Measurements from ENCODE around the gene C19orf38. TPM values are rescaled to one million over a fixed set of nuclear protein-coding genes. Genes with fewer than 3 reads are reported as not detected.

The C19orf38 gene
- total RNA-seq, 1 donor from 2014 or later = not detected

DNA sequence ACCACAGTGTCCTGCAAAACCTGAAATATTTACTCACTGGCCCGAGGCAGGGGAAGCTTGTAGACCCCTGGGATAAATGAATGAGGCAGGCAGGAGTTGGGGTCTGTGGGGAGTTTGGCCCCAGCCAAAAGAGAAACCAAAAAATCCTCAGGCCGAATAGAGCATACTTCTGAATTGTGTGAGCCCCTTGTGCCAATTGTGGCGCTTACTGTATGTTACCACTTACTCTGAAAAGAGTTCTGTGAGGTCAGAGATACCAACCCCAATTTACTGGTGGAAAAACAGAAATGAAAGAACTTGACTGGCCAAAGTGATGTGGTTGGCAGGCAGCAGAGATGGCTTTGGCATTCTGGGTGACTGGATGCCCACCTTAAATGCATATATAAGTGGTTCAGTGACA, 30.0 kb downstream of the C19orf38 start:
- intact Hi-C loops (cut with DNase I) = no loop called here
- H3K27ac ChIP-seq = no peak overlapping the region
- no peaks in the 10 kb centered on the region for H3K9me3 ChIP-seq

DNA sequence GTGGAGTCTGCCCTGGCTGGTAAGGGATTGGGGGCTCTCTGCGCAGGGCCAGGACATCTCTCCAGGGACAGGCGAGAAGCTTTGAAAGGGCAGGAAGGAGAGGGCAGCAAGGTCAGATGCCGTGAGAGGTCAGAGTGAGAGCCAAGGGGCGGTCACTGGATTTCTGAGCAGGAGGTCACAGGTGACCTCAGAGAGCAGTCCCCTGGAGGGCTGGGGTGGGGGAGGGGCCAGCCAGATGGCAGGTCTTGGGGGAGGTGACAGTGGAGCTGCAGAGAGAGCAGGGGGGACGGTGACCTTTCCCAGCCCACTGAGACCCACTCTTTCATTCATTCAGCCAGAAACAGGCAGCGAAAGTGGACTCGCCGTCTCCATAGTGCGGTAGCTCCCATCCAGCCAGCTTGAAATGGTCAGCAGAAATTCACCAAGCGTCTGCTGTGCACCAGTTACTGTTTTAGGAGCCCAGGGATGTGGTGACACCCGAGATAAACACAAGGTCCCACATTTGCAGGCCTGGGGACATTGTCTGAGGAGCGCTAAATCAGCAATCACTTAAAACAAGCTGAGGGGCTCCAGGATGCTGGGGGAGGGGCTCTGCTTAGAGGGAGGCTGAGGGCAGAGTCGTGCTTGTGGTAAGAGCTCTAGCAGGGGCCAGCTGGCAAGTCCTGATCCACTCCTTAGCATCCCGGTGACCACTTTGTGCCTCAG, 33.3 kb downstream of the C19orf38 start:
- Histone ChIP-seq H3K27me3 (no peaks in the 10 kb centered on the region), H3K4me1 (peaks cover 0 to 19% of the 10 kb centered on the region in 2 donors), H3K27ac (no peak overlapping the region), H3K36me3 (no peaks in the 10 kb centered on the region), H3K4me3 (no peak overlapping the region), H3K9me3 (no peaks in the 10 kb centered on the region)
- no peak for DNase-seq (ENCODE audit: low spot score in 2 of 2)
- TF ChIP-seq, protein P1, sequence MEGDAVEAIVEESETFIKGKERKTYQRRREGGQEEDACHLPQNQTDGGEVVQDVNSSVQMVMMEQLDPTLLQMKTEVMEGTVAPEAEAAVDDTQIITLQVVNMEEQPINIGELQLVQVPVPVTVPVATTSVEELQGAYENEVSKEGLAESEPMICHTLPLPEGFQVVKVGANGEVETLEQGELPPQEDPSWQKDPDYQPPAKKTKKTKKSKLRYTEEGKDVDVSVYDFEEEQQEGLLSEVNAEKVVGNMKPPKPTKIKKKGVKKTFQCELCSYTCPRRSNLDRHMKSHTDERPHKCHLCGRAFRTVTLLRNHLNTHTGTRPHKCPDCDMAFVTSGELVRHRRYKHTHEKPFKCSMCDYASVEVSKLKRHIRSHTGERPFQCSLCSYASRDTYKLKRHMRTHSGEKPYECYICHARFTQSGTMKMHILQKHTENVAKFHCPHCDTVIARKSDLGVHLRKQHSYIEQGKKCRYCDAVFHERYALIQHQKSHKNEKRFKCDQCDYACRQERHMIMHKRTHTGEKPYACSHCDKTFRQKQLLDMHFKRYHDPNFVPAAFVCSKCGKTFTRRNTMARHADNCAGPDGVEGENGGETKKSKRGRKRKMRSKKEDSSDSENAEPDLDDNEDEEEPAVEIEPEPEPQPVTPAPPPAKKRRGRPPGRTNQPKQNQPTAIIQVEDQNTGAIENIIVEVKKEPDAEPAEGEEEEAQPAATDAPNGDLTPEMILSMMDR (IDR thresholded peaks at IDR 0.05) = no peak
- intact Hi-C loops (cut with DNase I) = no loop called here

More for the DNA sequence above, 30.0 kb downstream of the C19orf38 start:
- Histone ChIP-seq H3K4me3 (no peak overlapping the region), H3K27me3 (no peaks in the 10 kb centered on the region), H3K36me3 (no peaks in the 10 kb centered on the region), H3K4me1 (peaks cover 0 to 28% of the 10 kb centered on the region in 2 donors)
- TF ChIP-seq, protein P1 (IDR thresholded peaks at IDR 0.05) = no peak
- DNase-seq (ENCODE audit: low spot score in 2 of 2) = no peak

DNA sequence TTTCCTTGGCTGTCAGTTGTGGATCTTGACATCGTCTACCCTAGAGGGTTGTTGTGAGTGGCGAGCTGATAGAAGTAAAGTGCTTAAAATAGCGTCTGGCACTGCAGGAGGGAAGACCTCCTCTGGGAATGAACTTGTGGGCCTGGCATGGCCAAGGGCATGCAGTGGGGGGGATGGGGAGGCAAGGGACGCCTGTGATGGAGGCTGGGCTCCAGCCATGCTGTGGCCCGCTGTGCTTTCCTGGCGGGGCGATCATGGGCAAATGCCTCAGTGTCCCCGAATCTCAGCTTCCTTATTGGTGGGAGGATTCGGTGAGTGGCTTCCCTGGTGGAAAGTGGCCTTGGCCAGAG, 33.9 kb downstream of the C19orf38 start:
- intact Hi-C loops (cut with DNase I) = no loop called here
- Histone ChIP-seq H3K4me3 (no peak overlapping the region), H3K27me3 (no peaks in the 10 kb centered on the region), H3K27ac (no peak overlapping the region), H3K36me3 (no peaks in the 10 kb centered on the region), H3K4me1 (peaks cover 0 to 14% of the 10 kb centered on the region in 2 donors), H3K9me3 (no peaks in the 10 kb centered on the region)
- no peak for DNase-seq (ENCODE audit: low spot score in 2 of 2)
- TF ChIP-seq, protein P1 (IDR thresholded peaks at IDR 0.05) = no peak

DNA sequence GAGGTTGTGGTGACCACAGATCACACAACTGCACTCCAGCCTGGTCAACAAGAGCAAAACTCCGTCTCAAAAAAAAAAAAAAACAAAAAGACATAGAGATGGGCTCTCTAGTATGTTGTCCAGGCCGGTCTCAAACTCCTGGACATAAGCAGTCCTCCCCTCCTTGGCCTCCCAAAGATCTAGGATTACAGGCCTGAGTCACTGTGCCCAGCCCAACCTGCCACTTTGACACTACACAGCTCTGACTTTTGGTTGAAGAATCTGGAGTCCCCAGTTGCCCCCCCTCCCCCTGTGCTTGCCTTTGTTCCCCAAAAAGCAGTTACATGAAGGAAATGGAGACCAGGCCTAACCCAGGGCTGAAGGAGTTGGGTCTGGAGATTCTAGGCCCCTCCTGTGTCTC, 36.1 kb downstream of the C19orf38 start:
- Histone ChIP-seq H3K4me3 (no peak overlapping the region), H3K27me3 (no peaks in the 10 kb centered on the region), H3K27ac (no peak overlapping the region), H3K9me3 (no peaks in the 10 kb centered on the region), H3K36me3 (no peaks in the 10 kb centered on the region), H3K4me1 (peaks cover 0 to 11% of the 10 kb centered on the region in 2 donors)
- TF ChIP-seq, protein P1 (IDR thresholded peaks at IDR 0.05) = no peak
- intact Hi-C loops (cut with DNase I) = no loop called here
- DNase-seq (ENCODE audit: low spot score in 2 of 2) = no peak

DNA sequence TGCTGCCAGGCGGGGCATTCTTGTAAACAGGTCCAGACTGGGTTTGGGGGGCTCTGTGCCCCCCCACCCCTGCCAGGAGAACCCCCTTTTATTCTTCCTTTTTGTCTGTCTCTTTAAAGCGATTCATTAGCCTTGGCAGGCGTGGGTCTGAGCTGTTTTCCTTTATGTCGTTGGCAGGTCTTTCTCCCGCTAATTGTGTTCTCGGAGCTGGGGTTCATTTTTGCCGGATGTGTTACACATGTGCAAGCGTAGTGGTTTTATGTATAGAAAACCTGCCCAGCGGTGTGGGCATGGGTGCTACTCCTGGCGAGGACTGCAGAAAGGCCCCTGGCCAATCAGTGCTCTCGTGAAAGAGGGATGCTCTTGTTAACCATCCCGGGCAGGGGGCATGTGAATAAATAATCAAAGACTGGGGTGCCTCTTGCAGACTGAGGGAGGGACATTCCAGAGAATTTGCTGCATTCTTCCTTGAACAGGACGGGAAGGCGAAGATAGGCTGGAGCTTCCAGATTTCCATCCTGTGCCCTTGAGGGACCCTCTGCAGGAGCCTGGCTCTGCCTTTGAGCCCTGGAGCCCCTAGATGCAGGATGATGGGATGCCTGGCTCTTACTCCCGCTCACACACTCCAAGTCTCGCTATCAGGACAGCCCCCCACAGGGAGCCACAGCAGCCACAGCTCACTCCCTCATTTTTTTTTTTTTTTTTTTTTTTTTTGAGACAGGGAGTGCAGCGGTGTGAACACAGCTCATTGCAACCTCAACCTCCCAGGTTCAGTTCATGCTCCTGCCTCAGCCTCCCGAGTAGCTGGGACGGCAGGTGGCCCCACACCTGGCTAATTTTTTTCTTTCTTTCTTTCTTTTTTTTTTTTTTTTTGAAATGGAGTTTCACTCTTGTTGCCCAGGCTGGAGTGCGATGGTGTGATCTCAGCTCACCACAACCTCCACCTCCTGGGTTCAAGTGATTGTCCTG, 37.3 kb downstream of the C19orf38 start:
- intact Hi-C loops (cut with DNase I) = no loop called here

More for the DNA sequence above, 37.3 kb downstream of the C19orf38 start:
- no peak for DNase-seq (ENCODE audit: low spot score in 2 of 2)
- TF ChIP-seq, protein P1 (IDR thresholded peaks at IDR 0.05) = no peak
- H3K4me1 ChIP-seq = peaks cover 0 to 11% of the 10 kb centered on the region in 2 donors
- H3K36me3 ChIP-seq = no peaks in the 10 kb centered on the region
- H3K4me3 ChIP-seq = no peak overlapping the region
- H3K27ac ChIP-seq = no peak overlapping the region
- H3K9me3 ChIP-seq = no peaks in the 10 kb centered on the region
- no peaks in the 10 kb centered on the region for H3K27me3 ChIP-seq
